NCI-H524 (cell line): ENCODE data around the gene HTR3E.
"Not testable (repeated sequence)": the region's sequence is repeated elsewhere in the genome, so short reads cannot be mapped to it uniquely, and the experiment has no call there.

Experiments
- DNase-seq, 2 experiments: peaks; one replicate each; lab custom pipeline; 2025; lab: John Stamatoyannopoulos, UW

HTR3E gene, protein sequence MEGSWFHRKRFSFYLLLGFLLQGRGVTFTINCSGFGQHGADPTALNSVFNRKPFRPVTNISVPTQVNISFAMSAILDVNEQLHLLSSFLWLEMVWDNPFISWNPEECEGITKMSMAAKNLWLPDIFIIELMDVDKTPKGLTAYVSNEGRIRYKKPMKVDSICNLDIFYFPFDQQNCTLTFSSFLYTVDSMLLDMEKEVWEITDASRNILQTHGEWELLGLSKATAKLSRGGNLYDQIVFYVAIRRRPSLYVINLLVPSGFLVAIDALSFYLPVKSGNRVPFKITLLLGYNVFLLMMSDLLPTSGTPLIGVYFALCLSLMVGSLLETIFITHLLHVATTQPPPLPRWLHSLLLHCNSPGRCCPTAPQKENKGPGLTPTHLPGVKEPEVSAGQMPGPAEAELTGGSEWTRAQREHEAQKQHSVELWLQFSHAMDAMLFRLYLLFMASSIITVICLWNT

GRCh38 chr3:184096811-184097383 is at the start of gene HTR3E:
TSS of gene HTR3E (plus strand) at chr3:184097064. CDS start at chr3:184097530, 466 bp downstream.
- no peak for DNase-seq

DNA sequence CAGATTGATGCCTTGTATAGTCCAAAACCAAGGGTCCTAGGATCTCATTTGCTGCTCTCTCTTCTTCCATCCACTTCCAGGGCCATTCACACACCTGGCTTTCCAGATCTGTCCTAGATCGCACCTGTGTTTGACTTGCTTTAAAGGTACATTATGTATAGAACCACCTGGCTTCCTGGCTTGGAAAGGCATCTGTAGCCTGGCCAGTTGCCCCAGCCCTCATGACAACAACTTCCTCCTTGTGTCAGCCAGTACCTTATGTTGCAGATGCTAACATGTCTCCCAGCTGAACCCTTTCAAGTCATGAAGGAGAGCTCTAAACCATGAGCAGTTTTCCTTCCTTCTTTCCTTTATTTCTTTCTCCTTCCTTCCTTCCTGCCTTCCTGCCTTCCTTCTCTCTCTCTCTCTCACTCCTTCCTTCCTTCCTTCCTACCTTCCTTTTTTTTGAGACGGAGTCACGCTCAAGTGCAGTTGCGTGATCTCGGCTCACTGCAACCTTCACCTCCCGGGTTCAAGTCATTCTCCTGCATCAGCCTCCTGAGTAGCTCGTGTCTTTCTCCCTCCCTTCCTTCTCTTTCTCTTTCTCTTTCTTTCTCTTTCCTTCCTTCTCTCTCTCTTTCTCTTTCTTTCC is 46.5 kb upstream of the HTR3E start:
- DNase-seq: no peak

DNA sequence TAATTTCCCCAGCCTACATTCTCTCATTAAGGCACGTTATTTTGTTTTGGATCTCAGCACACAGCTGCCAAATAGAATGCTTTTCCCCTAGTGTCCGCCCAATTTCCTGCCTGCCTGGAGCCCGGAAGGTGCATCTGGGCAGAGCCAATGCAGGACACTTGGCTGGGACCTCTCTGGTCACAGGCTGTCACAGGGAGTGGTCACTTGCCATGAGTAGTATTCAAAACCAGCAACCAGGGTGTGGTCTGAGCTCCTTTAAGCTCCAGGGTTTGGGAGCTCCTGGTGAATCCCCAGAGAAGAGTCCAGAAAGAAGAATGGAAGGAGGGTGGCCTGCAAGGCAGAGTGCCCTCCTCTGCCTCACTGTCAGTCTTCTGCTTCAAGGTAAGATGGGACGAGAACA is 44.1 kb upstream of the HTR3E start, which contains the start of gene HTR3C:
TSS of gene HTR3C (plus strand) at position 281 of the 400 bp plus-strand sequence. CDS start at position 315, 34 bp downstream.
- no peak for DNase-seq

DNA sequence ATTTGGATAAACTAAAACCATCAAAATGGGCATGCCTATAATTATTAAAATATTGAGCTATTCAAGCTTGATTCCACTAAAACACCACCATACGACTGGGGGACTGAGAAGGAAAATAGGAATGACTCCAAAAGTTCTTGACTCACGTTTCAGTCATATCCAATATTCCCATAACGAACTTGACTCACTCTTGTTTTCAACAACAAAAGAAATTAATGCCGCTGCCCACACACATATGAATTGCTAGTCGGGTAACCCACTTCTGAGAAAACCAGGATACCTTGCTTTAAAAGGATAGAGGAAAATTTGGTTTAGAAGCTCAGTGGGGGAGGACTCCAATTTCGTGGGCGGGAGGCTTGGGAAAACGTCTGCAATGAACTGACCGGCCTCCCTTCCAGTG is 38.8 kb upstream of the HTR3E start:
- DNase-seq: no peak

DNA sequence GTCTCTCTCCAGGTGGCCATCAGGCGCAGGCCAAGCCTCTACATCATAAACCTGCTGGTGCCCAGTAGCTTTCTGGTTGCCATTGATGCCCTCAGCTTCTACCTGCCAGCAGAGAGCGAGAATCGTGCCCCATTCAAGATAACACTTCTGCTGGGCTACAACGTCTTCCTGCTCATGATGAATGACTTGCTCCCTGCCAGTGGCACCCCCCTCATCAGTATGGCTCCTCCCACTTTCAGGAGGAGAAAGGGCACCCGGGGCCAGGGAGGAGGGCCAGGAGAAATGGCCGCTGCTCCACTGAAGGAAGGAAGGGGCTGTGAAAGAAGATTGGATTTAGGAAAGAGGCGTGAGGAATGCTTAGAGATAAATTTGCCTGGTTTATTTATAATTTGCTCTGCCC is 37.4 kb upstream of the HTR3E start:
- no peak for DNase-seq

DNA sequence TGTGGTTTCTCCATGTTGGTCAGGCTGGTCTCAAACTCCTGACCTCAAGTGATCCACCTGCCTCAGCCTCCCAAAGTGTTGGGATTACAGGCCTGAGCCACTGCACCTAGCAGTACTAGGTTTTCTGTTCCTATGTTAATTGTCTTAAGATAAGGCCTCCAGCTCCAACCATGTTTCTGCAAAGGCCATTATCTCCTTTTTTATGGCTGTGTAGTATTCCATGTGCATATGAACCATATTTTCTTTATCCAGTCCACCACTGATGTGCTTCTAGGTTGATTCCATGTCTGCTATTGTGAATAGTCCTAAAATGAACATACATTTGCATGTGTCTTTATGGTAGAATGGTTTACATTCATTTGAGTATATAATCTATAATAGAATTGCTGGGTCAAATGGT is 34.2 kb upstream of the HTR3E start:
- DNase-seq: no peak

DNA sequence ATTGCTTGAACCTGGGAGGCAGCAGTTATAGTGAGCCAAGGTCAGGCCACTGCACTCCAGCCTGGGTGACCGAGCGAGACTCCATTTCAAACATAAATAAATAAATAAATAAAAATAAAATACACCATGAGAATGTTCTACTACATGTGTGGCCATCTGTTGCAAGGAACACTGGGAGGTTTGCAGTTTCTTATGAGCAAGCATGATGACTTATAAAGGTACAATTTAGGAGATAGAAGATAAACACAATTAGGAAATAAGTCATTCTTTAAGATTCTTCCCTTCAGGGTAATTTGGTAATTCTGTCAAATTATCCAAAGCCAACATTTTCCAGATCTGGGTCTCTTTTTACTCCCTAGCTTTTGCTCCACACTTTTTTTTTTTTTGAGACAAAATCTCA is 30.7 kb upstream of the HTR3E start:
- no peak for DNase-seq

DNA sequence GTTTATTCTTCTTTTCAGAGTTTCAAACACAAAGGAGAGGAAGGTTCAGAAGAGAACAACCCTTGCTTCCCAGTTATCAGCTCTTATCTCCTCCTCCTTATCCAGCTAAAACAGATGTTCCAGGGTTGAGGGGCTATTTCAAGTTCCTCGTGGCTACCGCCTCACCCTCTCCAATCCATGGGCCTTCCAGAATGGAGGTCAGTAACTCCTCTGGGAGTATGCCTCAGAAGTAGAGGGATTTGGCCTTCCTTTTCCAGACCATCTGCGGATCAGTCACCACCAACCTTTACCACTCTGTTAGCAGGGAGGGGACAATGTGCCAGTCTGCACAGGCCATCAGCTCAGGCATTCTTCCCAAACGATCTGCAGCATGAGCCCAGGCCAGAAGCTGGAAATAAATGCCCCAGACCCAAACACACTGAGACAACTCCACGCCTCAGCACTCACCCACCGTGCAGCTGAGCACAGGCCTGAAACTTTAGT is 29.2 kb upstream of the HTR3E start:
- no peak for DNase-seq

- no peak for DNase-seq
Measured at GRCh38 chr3:184068344-184068743, 28.5 kb upstream of the HTR3E start.

GRCh38 chr3:184071142-184071541 is 25.7 kb upstream of the HTR3E start:
- DNase-seq: not testable (repeated sequence)

DNA sequence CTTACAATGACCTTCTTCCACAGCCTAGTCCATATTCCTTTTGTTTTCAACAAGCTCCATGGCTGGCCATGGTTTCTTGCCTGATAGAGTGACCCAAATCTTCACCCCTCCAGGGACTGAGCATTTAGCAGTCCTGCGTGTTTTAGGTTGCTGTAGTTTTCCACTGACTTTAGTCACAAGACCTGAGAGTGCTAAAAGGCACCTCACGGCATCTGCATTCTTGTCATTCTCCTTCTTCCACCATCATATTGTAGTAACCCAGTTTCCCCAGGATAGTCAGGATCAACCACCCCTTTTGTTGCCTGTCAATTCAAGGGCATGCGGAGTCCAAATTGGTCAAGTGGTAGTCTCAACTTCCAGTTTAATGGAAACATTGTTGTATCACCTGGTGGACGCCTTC is 23.2 kb upstream of the HTR3E start:
- DNase-seq: no peak

- no peak for DNase-seq
Measured at GRCh38 chr3:184075901-184076300, 21.0 kb upstream of the HTR3E start.

DNA sequence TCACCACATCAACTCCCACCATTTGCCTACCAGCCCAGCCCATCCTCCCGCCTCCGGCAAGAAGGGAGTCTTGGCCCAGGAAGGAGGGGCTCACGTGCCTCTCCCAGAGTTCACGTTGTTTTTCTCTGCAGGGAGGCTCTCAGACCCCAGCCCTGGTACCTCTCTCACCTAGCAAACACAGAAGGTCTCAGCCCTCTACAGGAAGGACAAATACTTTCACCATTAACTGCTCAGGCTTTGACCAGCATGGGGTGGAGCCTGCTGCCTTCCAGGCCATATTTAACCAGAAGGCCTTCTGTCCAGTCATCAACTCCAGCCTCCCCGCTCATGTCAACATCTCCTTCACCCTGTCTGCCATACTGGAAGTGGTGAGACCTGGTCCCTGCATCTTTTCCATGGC is 19.0 kb upstream of the HTR3E start:
- DNase-seq: no peak

DNA sequence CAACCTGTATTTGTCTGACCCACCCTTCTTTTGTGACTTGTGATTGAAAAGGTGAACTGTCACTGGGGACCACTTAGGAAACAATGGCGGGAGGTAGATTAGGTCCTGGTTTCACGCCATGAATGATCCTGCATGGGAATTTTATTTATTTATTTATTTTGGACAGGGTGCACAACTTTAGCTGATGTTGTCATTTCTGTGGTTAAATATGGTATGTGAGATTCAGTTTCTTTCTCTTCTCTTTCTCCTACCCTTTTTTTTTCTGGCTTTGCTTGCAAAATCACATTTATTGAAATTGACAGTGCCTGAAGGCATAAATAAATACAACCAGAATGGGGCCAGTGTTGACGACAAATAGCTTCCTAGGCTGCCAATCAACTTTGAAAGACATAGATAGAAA is 18.0 kb upstream of the HTR3E start:
- DNase-seq: no peak

DNA sequence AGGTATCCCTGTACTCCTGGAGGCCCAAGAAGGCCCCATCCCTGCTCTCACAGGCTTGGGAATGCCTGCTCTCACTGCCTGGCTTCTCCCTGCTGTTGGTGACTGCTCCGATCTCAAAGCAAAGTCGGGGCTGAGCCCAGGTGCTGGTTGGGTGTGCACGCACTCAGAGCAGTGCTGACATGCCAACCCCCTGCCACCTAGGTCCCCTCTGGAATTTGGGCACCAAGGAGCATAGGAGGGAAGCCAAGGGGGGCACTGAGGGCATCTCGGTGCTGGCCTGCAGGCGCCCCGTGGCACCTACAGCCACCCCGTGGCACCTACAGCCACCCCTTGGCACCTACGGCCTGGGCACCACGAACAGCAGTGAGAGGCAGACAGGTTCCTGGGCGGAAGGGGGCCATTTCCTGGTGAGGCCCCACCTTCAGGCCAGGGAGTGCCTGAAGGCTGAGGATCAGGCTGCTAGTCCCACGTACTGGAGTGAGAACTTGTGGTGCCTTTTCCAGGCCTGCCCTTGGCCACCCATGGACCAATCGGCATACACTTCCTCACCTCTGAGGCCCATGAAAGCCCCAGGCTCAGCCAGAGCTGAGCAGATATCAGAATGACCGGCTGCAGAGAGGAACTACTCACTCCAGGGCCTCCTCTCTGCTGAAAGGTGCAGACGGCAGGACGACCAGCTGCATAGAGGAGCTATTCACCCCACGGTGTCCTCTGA is 15.6 kb upstream of the HTR3E start:
- no peak for DNase-seq

DNA sequence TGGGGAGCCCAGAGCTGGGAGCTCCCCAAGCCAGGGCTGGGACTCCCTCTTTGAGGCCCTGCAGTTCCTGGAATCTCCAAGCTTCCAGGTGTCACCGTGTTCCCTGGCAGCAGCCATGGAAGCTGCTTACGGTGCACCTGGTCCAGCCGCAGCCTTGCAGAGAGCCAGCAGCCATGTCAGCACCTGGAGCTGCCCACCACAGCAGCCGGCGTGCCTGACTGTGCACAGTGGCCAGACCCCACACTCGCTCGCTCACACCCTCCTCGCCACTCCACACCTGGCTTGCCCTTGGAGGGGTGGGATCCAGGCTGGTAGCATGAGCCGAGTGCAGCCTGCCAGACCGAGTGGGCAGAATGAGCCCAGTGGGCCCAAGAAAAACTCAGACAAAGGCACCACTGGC is 14.8 kb upstream of the HTR3E start:
- DNase-seq: no peak

DNA sequence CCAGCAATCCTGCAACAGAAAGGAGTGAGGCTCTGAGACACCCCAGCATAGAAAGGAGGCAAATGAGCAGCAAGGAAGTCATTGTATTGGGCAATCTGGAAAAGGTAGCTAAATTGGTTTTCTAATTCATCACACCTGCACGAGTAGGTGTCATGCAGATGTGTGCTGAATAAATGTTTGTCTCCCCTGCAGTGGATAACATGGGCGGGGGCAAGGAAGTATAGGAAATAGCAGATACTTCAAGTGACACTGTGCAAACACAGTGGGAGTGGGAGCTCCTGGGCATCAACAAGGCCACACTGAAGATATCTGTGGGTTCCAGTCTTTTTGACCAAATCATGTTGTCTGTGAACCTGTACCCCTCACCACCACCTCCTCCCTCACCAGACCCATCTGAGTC is 14.4 kb upstream of the HTR3E start:
- DNase-seq: no peak

GRCh38 chr3:184085389-184085852 is 11.4 kb upstream of the HTR3E start:
- no peak for DNase-seq

- no peak for DNase-seq
Measured at GRCh38 chr3:184092199-184092598, 4.7 kb upstream of the HTR3E start.

DNA sequence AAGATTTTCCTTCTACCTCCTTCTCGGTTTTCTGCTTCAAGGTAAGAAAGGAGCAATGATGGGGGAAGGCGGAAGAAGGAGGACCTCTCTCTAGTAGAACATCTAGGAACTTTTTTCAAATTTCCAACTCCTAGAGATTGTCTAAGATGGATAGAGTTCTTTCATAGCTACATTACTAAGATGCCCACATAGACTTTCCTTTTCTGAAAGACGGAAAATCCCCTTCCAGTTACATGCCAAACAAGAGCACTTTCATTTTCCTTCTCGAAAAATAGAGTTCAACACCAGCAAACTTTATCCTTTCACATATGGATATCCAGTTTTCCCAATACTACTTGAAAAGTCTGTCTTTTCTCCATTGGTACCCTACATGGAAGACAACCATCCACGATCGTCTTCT is 692 bp downstream of the HTR3E start:
- DNase-seq: no peak

GRCh38 chr3:184099806-184100686 is 3.2 kb downstream of the HTR3E start:
- peak in 1 of 2 experiments; percentile 22 for DNase-seq
